Activated CD4-positive, alpha-beta T cell treated with anti-CD3 and anti-CD28 coated beads, Interleukin-2, amount 10 ng/mL, durations not matched to agents 24 days and 14 days (primary cell): ENCODE results near the gene OR2V1. TPM values are rescaled to one million over a fixed set of nuclear protein-coding genes. Genes with fewer than 3 reads are reported as not detected.
"Not testable (repeated sequence)": the region's sequence is repeated elsewhere in the genome, so short reads cannot be mapped to it uniquely, and the experiment has no call there.

Experiments
- DNase-seq: peaks from one replicate; pipeline ENCODE4 v3.0.0; 2022
- H3K27ac Mint-ChIP-seq: one replicate; pipeline ENCODE4 v1.8.0; 2022; ENCODE audit warnings: mild to moderate bottlenecking, mixed read lengths
- H3K27me3 Mint-ChIP-seq: one replicate; pipeline ENCODE4 v1.8.0; 2022; ENCODE audit warnings: mixed read lengths
- H3K36me3 Mint-ChIP-seq: one replicate; pipeline ENCODE4 v1.8.0; 2022; ENCODE audit warnings: low read depth, mild to moderate bottlenecking, mixed read lengths
- H3K4me1 Mint-ChIP-seq: one replicate; pipeline ENCODE4 v1.8.0; 2021; ENCODE audit warnings: mixed read lengths
- H3K4me3 Mint-ChIP-seq: one replicate; pipeline ENCODE4 v1.8.0; 2022; ENCODE audit warnings: mild to moderate bottlenecking, moderate library complexity, mixed read lengths
- H3K9me3 Mint-ChIP-seq: one replicate; pipeline ENCODE4 v1.8.0; 2021; ENCODE audit warnings: mixed read lengths
- intact Hi-C: fragments of 100-400 bp; cut with micrococcal nuclease; formaldehyde crosslinking; loops from one replicate; pipeline ENCODE4 v1.15.1; 2023
- total RNA-seq: library from RNA; stranded (reverse); gene quantifications from 2 replicates; pipeline ENCODE4 v1.2.3, GENCODE V29; 2022

Gene OR2V1
- total RNA-seq, 1 donor from 2014 or later, result not detected

DNA sequence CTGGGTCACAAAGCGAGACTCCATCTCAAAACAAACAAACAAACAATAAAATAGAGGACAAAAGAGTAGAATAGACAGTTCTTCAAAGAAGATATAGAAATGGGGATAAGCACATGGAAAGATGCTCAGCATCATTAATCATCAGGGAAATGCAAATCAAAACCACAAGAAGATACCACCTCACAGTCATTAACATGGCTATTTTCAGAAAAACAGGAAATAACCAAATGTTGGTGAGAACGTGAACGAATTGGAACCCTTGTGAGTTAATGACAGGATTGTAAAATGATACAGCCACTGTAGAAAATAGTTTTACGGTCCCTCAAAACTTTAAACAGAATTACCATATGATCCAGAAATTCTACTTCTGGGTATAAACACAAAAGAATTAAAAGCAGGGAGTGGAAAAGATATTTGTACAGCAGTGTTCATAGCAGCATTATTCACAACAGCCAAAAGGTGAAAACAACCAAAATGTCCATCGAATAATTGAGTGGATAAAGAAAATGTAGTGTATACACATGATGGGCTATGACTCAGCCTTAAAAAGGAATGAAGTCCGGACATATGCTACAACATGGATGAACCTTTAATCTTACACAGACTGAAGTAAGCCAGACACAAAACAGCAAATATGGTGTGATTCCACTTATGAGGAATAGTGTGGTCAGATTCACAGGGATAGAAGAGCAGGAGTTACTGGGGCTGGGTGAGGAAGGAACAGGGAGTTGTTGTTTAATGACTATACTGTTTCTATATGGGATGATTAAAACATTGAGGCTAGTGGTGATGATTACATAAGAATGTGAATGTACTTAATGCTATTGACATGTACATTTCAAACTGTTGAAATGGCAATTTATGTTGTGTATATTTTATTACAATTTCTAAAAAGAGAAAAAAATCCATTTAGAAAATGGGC, 36.1 kb upstream of the OR2V1 start:
- H3K27ac Mint-ChIP-seq, result peak overlapping the region; percentile 62

DNA sequence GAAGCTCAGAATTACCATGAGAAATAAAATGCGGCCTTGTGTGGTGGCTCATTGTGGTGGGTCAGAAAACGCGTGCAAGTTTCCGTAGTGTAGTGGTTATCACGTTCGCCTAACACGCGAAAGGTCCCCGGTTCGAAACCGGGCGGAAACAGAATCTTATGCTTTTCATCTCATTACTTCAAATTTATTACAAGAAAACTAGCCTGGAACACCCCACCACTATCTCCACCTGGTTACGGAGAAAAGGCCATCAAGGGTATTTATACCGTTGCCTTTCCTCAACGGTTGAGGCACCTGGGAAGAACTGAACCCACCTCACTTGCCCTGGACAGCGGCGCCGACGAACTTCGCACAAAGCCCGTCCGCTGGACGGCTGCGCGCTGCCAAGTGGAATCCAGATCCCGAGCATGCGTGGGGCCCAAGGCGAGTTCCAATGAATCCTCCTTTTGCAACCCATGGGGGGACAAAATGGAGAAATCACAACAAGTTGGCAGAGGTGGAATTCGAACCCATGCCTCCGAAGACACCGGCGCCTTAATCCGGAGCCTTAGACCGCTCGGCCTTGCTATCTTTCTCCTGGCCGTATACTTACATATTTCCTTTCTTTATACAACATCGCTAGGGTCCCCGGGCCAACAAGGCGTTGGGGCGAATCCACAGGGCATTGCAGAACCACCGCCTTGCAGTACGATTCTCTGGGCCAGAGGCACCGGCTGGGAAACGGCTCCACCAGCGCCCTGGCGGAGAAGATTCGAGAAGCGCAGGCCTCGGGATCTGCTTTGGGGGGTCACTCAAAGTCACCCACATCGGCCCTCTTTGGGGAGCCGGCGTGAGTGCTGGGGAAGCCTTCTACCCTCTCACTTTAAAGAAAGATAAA, 33.3 kb upstream of the OR2V1 start:
- peak overlapping the region; percentile 69 for H3K4me3 Mint-ChIP-seq

More for the DNA sequence above, 36.1 kb upstream of the OR2V1 start:
- Mint-ChIP-seq H3K36me3 (peaks cover 3% of the 10 kb centered on the region), H3K9me3 (peaks cover 3% of the 10 kb centered on the region), H3K4me1 (peaks cover 55% of the 10 kb centered on the region), H3K4me3 (peak overlapping the region; percentile 22), H3K27me3 (peaks cover 52% of the 10 kb centered on the region)
- DNase-seq, result no peak
- intact Hi-C loops, result loop anchor here (5.0 to 10.0 kb wide), 2 partner anchors 62 to 115 kb away; no protein-coding TSS in a partner anchor

DNA sequence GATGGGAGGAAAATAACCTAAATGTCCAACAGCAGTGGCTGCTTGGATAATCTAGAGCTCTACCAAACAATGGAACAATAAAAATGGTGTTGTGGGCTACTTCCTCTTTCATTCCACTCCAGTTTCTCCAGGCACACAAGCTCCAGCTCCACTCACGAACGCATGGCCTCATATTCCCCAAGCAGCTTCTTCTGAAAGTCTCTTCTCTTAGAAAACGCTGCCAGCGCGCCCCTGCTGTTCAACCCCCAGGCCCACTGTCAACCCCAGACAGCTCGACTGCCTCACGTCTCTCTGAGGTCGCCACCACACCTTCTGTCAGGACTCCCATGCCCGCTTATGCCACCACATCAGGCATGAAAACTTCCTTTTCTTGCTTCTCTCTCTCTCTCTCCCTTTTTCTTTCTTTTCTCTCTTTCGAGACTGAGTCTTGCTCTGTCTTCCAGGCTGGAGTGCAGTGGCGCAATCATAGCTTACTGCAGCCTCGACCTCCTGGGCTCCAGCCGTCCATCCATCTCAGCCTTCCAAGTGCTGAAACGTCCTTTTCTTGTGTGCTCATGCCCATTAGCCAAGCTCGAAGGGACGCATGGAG, 32.6 kb upstream of the OR2V1 start:
- intact Hi-C loops, result loop anchor here (10.0 kb wide), 1 partner anchor 59 kb away; no protein-coding TSS in a partner anchor
- Mint-ChIP-seq H3K4me1 (peaks cover 50% of the 10 kb centered on the region), H3K9me3 (peaks cover 3% of the 10 kb centered on the region), H3K27ac (peak overlapping the region; percentile 90), H3K4me3 (peak overlapping the region; percentile 69), H3K27me3 (peaks cover 28% of the 10 kb centered on the region), H3K36me3 (no peaks in the 10 kb centered on the region)
- DNase-seq, result no peak

More for the DNA sequence above, 33.3 kb upstream of the OR2V1 start:
- Mint-ChIP-seq H3K4me1 (peaks cover 54% of the 10 kb centered on the region), H3K27ac (peak overlapping the region; percentile 90), H3K9me3 (peaks cover 3% of the 10 kb centered on the region), H3K36me3 (no peaks in the 10 kb centered on the region), H3K27me3 (peaks cover 34% of the 10 kb centered on the region)
- intact Hi-C loops, result loop anchor here (10.0 kb wide), 1 partner anchor 60 kb away; no protein-coding TSS in a partner anchor
- DNase-seq, result no peak

DNA sequence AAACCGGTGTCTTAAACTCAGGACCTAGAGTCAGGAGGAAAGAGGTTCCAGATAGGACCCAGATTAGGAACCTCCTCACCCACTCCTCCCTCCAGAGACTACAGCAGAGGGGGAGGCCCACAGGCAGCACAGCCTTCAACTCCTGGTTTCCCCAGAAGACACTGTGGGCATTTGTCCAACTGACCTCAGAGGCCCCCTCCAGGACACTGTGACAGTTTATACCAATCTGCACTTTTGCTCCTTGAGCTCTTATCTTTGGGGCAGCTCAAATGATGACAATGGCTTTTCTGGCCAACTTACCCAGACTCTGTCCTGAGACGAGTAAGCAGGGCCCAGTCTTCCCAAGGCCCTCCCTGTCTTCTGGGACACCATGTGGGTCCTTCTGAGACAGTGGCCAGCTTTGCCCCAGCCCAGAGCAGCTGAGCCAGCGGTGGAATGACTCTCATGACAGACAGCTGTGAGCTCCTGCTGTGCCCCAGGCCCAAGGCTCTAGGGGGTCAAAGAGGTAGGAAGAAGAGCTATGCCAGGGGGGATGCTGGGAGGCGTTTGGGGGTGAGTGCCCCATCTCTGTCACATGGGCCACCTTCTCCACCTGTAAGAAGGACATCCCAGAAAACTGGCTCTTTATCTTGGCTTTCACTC, 30.7 kb upstream of the OR2V1 start:
- intact Hi-C loops, result loop anchor here (2.0 to 10.0 kb wide), 5 partner anchors 29 to 359 kb away; partner anchors contain the start of genes MGAT1, TRIM41 and TRIM52
- peaks cover 3% of the 10 kb centered on the region for H3K9me3 Mint-ChIP-seq
- peak overlapping the region; percentile 82 for H3K4me3 Mint-ChIP-seq
- no peaks in the 10 kb centered on the region for H3K36me3 Mint-ChIP-seq
- peak overlapping the region; percentile 96 for H3K27ac Mint-ChIP-seq
- DNase-seq, result peak; percentile 63
- H3K27me3 Mint-ChIP-seq, result peaks cover 21% of the 10 kb centered on the region
- peaks cover 35% of the 10 kb centered on the region for H3K4me1 Mint-ChIP-seq

DNA sequence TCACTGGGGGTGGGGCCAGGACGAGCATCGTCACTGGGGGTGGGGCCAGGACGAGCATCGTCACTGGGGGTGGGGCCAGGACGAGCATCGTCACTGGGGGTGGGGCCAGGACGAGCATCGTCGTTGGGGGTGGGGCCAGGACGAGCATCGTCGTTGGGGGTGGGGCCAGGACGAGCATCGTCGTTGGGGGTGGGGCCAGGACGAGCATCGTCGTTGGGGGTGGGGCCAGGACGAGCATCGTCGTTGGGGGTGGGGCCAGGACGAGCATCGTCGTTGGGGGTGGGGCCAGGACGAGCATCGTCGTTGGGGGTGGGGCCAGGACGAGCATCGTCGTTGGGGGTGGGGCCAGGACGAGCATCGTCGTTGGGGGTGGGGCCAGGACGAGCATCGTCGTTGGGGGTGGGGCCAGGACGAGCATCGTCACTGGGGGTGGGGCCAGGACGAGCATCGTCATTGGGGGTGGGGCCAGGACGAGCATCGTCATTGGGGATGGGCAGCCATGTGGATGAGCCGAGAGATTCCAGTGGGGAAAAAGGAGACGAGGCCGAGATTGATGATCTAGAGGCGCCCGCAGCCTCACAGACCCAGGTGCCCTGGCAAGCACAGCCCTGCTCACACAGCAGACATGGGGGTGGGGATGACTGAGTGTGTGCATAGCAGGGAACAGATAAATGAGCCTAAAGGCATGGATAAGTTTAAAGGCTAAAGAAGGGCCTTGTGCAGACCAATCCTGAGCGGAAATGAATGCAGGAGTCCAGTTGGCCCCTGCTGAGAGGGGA, 30.0 kb upstream of the OR2V1 start:
- not testable (repeated sequence) for H3K36me3 Mint-ChIP-seq, H3K9me3 Mint-ChIP-seq
- peak overlapping the region; percentile 96 for H3K27ac Mint-ChIP-seq
- peaks cover 19% of the 10 kb centered on the region for H3K27me3 Mint-ChIP-seq
- intact Hi-C loops, result loop anchor here (2.0 to 10.0 kb wide), 5 partner anchors 30 to 358 kb away; partner anchors contain the start of genes MGAT1, TRIM41 and TRIM52
- peak; percentile 86 for DNase-seq
- H3K4me1 Mint-ChIP-seq, result peaks cover 33% of the 10 kb centered on the region
- H3K4me3 Mint-ChIP-seq, result peak overlapping the region; percentile 82

DNA sequence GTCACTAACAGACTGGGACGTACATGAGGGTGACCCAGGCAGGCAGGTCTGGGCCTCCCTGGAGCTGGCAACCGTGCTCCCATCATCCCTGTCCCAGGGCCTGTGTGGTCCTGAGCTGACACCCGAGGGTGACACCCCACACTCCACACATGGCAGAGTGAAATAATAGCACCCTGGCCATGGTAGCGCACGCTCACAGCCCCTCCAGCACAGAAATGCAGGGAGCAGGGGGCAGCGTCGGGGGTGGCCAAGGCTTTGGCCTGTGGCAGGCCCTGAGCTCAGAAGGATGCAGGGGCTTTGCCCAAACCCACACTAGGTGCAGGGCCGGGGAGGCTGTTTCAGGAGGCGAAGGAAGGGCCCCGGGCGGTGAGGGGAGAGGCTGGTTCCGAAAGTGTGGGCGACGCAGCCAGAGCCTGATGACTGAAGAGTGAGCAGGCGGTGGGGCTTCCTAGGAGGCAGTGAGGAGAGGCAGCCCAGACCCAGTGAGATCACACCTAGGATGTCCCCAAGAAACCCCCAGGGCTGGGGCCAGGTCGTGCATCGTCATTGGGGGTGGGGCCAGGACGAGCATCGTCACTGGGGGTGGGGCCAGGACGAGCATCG, 29.3 kb upstream of the OR2V1 start:
- H3K4me1 Mint-ChIP-seq, result peaks cover 30% of the 10 kb centered on the region
- no peaks in the 10 kb centered on the region for H3K36me3 Mint-ChIP-seq

DNA sequence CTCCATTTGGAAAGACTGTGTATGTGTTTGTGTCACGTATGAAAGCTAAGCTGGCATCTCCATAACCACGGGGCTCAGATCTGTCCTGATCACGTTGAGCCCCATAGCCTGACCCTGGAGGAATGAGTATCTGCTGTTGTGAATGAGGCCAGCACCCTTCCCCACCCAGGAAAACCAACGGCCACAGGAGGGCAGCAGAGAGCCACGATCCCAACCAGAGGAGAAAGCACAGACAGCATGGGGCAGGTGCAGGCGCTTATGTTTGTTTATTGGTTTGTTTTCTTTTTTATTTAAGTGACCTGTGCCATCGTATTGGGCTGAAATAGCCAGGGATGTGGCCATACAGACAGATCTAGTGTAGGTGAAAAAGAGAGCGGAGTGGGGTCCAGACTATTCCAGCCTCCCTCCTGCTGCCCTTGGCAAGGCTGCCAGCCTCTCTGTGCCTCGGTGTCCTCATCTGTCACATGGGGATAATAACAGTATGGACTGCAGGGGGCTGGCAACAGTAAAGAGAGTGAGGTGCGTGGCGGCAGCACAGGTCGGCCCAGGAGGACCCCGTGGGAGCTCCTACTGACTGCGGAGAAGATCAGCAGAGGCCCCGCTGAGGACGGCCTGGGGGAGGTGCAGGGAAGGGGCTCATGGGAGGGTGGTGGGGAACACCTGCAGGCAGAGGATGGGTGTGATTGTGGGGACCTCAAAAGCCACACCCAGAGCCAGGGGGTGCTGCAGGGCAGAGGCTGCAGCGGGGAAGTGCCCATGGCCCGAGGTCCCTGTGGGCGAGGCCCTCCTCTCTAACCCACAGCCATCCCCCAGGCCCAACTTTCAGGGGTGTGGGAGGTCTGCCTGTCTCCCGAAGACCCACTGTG, 28.6 kb upstream of the OR2V1 start:
- H3K27ac Mint-ChIP-seq, result peak overlapping the region; percentile 90
- peaks cover 14% of the 10 kb centered on the region for H3K27me3 Mint-ChIP-seq
- H3K9me3 Mint-ChIP-seq, result peaks cover 3% of the 10 kb centered on the region
- no peaks in the 10 kb centered on the region for H3K36me3 Mint-ChIP-seq
- peaks cover 30% of the 10 kb centered on the region for H3K4me1 Mint-ChIP-seq
- peak; percentile 97 for DNase-seq
- intact Hi-C loops, result loop anchor here (1.0 to 10.0 kb wide), 7 partner anchors 25 to 357 kb away; partner anchors contain the start of genes MGAT1, TRIM41 and TRIM52
- peak overlapping the region; percentile 60 for H3K4me3 Mint-ChIP-seq

More for the DNA sequence above, 29.3 kb upstream of the OR2V1 start:
- DNase-seq, result peak; percentile 91
- Mint-ChIP-seq H3K4me3 (peak overlapping the region; percentile 78), H3K27ac (peak overlapping the region; percentile 90), H3K9me3 (peaks cover 3% of the 10 kb centered on the region), H3K27me3 (peaks cover 14% of the 10 kb centered on the region)
- intact Hi-C loops, result loop anchor here (2.0 to 10.0 kb wide), 5 partner anchors 31 to 357 kb away; partner anchors contain the start of genes MGAT1, TRIM41 and TRIM52

DNA sequence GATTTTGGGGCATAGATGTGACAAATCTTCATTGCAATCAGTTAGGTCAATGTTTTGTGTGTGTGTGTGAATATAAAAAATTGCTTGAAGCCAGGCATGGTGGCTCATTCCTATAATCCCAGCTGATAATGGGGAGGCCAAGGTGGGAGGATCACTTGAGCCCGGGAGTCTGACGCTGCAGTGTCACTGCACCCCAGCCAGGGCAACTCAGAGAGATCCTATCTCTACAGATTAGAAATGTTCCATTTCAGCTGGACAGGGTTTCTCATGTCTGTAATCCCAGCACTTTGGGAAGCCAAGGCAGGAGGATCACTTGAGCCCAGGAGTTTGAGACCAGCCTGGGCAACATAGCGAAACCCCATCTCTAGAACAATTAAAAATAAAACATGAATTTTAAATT, 27.9 kb upstream of the OR2V1 start:
- DNase-seq, result no peak
- intact Hi-C loops, result loop anchor here (1.0 to 2.0 kb wide), 2 partner anchors 25 to 290 kb away; no protein-coding TSS in a partner anchor
- Mint-ChIP-seq H3K27ac (no peak overlapping the region), H3K4me1 (peaks cover 32% of the 10 kb centered on the region), H3K4me3 (no peak overlapping the region), H3K36me3 (no peaks in the 10 kb centered on the region), H3K27me3 (peaks cover 14% of the 10 kb centered on the region), H3K9me3 (peaks cover 5% of the 10 kb centered on the region)

DNA sequence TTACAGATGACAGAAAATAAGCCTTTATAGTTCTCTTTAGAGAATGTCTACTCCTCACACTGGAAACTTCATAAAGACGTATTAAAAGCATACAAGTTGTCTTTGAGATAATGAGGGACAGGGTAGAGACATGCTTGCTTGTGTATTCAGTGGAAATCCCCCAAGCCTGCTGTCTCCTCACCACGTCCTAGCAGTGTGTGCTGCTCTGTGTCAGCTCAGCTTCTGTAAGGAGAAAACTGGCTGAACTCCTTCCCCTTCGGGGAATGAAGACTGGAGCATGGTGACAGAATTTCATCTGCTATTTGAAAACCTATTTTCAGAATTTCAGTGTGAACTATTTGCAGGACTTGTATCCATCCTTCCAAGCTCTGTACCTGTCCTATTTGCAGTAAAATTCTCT, 25.8 kb upstream of the OR2V1 start:
- Mint-ChIP-seq H3K4me3 (no peak overlapping the region), H3K27ac (no peak overlapping the region)

DNA sequence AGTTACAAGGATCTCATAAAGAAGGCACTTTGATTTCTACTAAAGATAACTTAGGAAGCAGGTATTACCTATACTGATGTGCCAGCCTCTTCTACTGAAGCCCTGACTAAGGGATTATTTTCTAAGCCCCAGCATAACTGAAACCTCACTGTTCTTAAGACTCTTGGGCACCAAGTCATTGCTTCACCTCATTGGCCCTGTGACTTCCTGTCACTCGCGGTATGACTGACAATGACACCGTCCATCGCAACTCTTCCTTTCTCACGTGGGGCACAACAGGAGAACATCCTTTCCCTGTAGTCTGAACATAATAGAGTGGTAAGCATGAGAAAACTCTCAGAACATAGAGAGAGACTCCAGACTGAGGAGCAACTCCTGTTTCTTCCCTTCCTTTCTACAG, 22.8 kb upstream of the OR2V1 start:
- peaks cover 17% of the 10 kb centered on the region for H3K27me3 Mint-ChIP-seq
- DNase-seq, result peak; percentile 66
- H3K4me3 Mint-ChIP-seq, result no peak overlapping the region
- peaks cover 7% of the 10 kb centered on the region for H3K4me1 Mint-ChIP-seq
- intact Hi-C loops, result no loop called here
- H3K9me3 Mint-ChIP-seq, result peaks cover 4% of the 10 kb centered on the region
- H3K36me3 Mint-ChIP-seq, result no peaks in the 10 kb centered on the region
- H3K27ac Mint-ChIP-seq, result peak overlapping the region; percentile 52

More for the DNA sequence above, 25.8 kb upstream of the OR2V1 start:
- intact Hi-C loops, result no loop called here
- Mint-ChIP-seq H3K9me3 (peaks cover 4% of the 10 kb centered on the region), H3K4me1 (peaks cover 24% of the 10 kb centered on the region), H3K36me3 (no peaks in the 10 kb centered on the region), H3K27me3 (peaks cover 12% of the 10 kb centered on the region)
- DNase-seq, result no peak

DNA sequence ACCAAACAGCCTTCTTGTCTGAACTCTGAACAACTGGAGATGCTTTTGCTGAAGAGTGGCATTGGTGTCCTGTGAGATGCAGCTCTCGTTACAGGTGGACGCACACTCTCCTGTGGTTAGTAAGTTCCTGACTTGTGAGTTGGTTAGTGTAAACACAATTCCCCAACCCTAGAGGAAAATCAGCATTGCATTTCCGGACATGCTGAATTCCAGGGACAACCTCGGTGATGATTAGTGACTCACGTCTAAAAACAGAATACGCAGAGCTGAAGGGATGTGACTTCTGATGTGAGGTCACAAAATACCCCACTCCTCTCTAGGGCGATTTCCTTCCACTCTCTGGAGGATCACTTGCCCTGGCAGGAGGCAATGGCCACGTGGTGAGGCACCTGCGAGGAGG, 21.4 kb upstream of the OR2V1 start:
- H3K36me3 Mint-ChIP-seq, result no peaks in the 10 kb centered on the region

More for the DNA sequence above, 21.4 kb upstream of the OR2V1 start:
- Mint-ChIP-seq H3K4me1 (peaks cover 7% of the 10 kb centered on the region), H3K4me3 (no peak overlapping the region), H3K27me3 (peaks cover 12% of the 10 kb centered on the region), H3K27ac (no peak overlapping the region), H3K9me3 (peaks cover 4% of the 10 kb centered on the region)
- DNase-seq, result no peak
- intact Hi-C loops, result no loop called here
